Activated T-helper 2 cell treated with anti-CD3 and anti-CD28 coated beads, Interferon-gamma antibody, Interleukin-2, Interleukin-4, amounts not matched to agents 10 μg/mL and 5 μg/mL and 100 μg/mL, durations not matched to agents 14 hours and 24 hours and 36 hours (primary cell): ENCODE results near the gene COL18A1. TPM values are rescaled to one million over a fixed set of nuclear protein-coding genes. Genes with fewer than 3 reads are reported as not detected.

Source experiments
- DNase-seq: peaks from one replicate; pipeline ENCODE4 v3.0.0; 2021; ENCODE audit warnings: low spot score
- H3K27ac Mint-ChIP-seq: one replicate; pipeline ENCODE4 v1.8.0; 2021; ENCODE audit warnings: mixed read lengths
- H3K27me3 Mint-ChIP-seq: one replicate; pipeline ENCODE4 v1.8.0; 2021; ENCODE audit warnings: low read depth, mixed read lengths
- H3K36me3 Mint-ChIP-seq: one replicate; pipeline ENCODE4 v1.8.0; 2021; ENCODE audit warnings: low read depth, mixed read lengths
- H3K4me1 Mint-ChIP-seq: one replicate; pipeline ENCODE4 v1.8.0; 2021; ENCODE audit warnings: low read depth, mixed read lengths
- H3K4me3 Mint-ChIP-seq: one replicate; pipeline ENCODE4 v1.8.0; 2021; ENCODE audit warnings: low read depth, mild to moderate bottlenecking, moderate library complexity, mixed read lengths
- H3K9me3 Mint-ChIP-seq: one replicate; pipeline ENCODE4 v1.8.0; 2021; ENCODE audit warnings: mixed read lengths
- intact Hi-C: fragments of 100-400 bp; cut with micrococcal nuclease; formaldehyde crosslinking; loops from one replicate; pipeline ENCODE4 v1.15.1; 2023
- total RNA-seq: library from RNA; stranded (reverse); gene quantifications from 2 replicates; pipeline ENCODE4 v1.2.3, GENCODE V29; 2022

Gene COL18A1
- total RNA-seq, 1 donor from 2014 or later: 3.4 TPM

DNA sequence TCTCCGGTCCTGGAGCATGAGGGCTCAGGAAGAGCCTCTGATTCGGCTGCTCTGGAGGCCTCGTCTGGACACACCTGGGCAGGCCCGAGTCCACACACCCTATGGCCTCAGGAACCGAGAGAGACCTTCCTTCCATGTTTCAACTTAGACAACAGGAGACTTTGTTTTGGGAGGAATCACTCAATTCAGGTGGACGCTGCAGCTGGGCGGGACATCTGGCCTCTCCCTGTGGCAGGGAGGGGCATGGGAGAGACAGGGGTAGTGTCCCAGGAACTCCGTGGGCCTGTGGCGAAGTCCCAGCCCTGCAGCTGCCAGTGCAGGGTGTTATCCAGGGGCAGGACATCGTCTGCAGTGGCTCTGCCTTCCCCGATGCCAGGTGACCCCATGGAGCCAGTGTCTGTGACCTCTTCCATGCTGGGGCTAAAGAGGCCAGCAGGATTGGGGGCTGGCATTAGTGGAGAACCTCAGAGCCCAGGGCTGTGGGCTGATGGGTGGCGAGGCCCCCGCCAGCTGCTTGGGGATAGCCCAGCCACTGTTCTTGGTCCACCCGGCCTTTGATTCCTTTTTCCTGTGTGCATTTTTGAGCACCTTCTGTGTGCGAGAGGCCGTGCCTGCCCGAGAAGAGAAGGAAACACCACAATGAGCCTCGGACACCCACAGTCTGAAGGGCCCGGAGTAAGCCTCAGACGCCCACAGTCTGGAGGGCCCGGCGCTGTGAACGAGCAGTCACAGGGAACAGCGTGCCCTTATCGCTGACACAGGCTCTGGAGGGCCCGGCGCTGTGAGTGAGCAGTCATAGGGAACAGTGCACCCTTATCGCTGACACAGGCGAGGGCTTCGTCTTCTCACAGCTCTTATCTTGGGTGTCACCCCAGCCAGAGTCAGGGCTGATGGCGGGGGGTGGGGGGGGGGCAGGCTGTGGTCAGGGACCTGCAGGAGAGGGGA lies 6.2 kb downstream of the COL18A1 start:
- no peak overlapping the region for H3K4me3 Mint-ChIP-seq
- DNase-seq: no peak
- no peaks in the 10 kb centered on the region for H3K9me3 Mint-ChIP-seq
- H3K36me3 Mint-ChIP-seq: no peaks in the 10 kb centered on the region
- no peak overlapping the region for H3K27ac Mint-ChIP-seq
- intact Hi-C loops: no loop called here
- peaks cover 17% of the 10 kb centered on the region for H3K27me3 Mint-ChIP-seq
- no peaks in the 10 kb centered on the region for H3K4me1 Mint-ChIP-seq

DNA sequence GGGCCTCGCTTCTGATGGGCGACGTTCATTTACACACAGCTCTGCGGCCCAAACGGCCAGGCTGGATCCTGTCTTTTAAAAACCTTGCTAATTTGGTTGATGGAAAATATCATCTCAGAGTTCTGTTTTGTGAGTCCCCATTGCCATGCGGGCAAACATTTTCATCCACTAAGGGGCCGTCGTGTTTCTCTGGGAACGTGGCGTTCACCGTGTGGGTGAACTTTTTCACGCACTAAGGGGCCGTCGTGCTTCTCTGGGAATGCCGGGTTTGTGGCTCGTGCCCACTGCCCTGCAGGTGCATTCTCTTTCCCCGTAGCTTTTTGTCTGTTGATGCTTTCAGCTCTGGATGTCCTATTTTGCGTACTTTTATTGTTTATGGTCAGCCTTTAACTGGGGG lies 6.8 kb downstream of the COL18A1 start:
- no peaks in the 10 kb centered on the region for H3K4me1 Mint-ChIP-seq
- H3K27me3 Mint-ChIP-seq: peaks cover 11% of the 10 kb centered on the region
- no peak overlapping the region for H3K27ac Mint-ChIP-seq
- no peaks in the 10 kb centered on the region for H3K9me3 Mint-ChIP-seq
- DNase-seq: no peak
- no peaks in the 10 kb centered on the region for H3K36me3 Mint-ChIP-seq
- intact Hi-C loops: no loop called here
- H3K4me3 Mint-ChIP-seq: no peak overlapping the region

DNA sequence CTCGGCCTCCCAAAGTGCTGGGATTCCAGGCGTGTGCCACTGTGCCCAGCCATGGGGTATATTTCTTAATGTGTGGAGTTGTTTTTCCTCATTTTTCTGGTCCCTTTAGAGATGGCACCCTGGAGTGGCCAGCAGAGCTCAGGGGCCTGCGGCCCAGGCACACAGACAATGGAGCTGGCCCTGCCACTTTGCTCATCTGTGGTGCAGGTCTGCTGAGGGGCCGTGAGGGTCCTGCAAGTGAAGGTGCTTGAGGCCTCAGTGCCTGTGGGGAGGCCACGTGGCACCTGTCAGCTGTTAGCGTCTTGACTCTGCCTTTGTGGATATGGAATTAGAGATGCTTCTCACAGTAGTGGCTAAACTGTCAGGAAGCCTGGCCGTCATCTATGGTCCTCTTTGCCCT lies 7.5 kb downstream of the COL18A1 start:
- H3K4me3 Mint-ChIP-seq: no peak overlapping the region
- no peak overlapping the region for H3K27ac Mint-ChIP-seq
- H3K27me3 Mint-ChIP-seq: peaks cover 5% of the 10 kb centered on the region
- H3K4me1 Mint-ChIP-seq: no peaks in the 10 kb centered on the region
- no peak for DNase-seq
- no peaks in the 10 kb centered on the region for H3K9me3 Mint-ChIP-seq
- H3K36me3 Mint-ChIP-seq: no peaks in the 10 kb centered on the region
- intact Hi-C loops: no loop called here

DNA sequence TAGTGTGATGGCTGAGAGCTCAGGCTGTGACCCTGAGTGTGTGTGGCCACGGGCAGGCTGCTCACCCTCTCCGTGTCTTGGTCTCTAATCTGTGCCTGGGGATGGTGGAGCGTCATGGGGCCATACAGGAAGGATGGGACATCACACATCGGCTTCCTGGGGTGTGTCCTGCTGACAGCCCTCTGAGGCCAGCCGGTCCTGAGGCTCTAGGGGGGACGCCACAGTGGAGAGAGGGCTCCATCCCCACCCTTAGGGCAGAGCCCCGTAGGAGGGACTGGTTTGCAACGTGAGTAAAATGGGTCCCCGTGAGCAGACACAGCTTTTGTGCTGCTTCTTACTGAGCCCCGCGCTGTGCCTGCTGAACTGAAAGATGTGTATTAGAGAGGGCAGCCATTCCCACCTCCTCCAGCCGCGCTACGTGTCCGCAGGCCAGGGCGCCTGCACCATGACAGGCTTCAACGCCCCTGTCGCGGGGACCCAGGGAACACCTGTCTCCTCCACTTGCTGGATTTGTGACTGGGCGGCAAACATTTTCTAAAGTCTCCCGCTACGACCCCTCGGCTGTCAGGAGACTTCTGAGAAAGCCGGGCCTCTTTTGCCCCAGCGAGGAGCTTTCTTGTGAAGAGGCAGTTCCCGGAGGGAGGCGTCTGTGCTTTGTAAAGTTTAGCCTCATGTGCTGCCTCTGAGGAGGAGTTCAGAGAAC lies 8.1 kb downstream of the COL18A1 start:
- no peak overlapping the region for H3K27ac Mint-ChIP-seq
- no peaks in the 10 kb centered on the region for H3K4me1 Mint-ChIP-seq
- no peaks in the 10 kb centered on the region for H3K36me3 Mint-ChIP-seq
- no peaks in the 10 kb centered on the region for H3K9me3 Mint-ChIP-seq
- peaks cover 2% of the 10 kb centered on the region for H3K27me3 Mint-ChIP-seq
- intact Hi-C loops: no loop called here
- no peak overlapping the region for H3K4me3 Mint-ChIP-seq
- DNase-seq: no peak

DNA sequence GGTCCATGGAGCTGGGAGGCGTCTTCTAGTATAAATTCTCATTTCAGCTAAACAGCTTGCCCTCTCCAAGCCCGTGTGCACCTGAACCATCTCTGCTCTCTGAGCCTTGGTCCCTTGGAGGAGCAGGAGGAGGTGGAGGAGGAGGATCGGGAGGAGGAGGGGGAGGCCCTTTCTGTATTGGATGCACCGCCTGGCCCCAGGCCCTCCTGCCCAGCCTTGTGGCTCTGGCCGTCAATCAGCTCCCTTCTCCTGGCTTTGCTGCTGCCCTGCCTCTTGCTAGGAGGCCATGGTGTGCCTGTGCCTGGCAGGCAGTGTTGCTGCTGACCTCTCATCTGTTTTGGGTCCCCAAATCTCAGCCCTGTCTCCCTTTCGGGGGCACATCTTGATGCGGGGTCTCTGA lies 9.0 kb downstream of the COL18A1 start:
- no peaks in the 10 kb centered on the region for H3K27me3 Mint-ChIP-seq
- no peaks in the 10 kb centered on the region for H3K4me1 Mint-ChIP-seq
- no peaks in the 10 kb centered on the region for H3K36me3 Mint-ChIP-seq
- H3K9me3 Mint-ChIP-seq: no peaks in the 10 kb centered on the region
- intact Hi-C loops: no loop called here
- no peak overlapping the region for H3K4me3 Mint-ChIP-seq
- no peak overlapping the region for H3K27ac Mint-ChIP-seq
- DNase-seq: no peak

DNA sequence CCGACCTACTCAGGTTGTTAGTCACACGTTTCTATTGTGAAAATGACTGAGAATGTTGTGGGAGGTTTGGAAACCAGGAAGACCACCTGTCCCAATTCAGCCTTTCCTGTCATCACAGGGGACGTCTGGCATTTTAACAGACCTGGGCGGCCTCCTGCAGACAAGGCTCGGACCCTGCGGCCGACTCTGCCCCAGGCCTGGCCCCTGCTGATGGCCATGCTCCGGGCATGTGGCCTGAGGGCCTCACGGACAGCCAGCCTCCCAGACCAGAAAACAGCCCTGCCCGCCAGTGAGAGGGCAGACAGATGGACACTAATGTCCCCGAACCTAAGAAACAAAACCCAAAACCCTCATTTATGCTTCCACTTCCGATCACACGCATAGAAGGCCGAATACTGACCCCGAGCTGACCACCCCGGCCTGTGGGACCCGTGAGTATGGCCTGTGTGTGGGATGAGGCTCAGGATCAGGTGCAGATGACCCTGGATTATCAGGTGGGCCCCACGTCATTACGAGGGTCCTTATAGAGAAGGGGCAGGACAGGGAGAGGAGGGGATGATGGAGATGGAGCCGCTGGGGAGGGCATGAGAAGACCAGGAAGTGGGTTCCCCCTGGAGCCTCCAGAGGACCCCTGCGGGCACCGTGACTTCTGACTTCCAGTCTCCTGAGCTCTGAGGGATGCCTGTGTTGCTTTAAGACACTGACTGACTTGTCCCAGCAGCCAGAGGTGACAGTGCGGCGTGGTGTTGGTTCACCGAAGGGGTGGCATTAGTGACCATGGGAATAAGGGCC lies 9.6 kb downstream of the COL18A1 start:
- intact Hi-C loops: no loop called here
- no peaks in the 10 kb centered on the region for H3K27me3 Mint-ChIP-seq
- no peak for DNase-seq
- no peaks in the 10 kb centered on the region for H3K9me3 Mint-ChIP-seq
- no peak overlapping the region for H3K27ac Mint-ChIP-seq
- no peak overlapping the region for H3K4me3 Mint-ChIP-seq
- H3K4me1 Mint-ChIP-seq: no peaks in the 10 kb centered on the region
- no peaks in the 10 kb centered on the region for H3K36me3 Mint-ChIP-seq

DNA sequence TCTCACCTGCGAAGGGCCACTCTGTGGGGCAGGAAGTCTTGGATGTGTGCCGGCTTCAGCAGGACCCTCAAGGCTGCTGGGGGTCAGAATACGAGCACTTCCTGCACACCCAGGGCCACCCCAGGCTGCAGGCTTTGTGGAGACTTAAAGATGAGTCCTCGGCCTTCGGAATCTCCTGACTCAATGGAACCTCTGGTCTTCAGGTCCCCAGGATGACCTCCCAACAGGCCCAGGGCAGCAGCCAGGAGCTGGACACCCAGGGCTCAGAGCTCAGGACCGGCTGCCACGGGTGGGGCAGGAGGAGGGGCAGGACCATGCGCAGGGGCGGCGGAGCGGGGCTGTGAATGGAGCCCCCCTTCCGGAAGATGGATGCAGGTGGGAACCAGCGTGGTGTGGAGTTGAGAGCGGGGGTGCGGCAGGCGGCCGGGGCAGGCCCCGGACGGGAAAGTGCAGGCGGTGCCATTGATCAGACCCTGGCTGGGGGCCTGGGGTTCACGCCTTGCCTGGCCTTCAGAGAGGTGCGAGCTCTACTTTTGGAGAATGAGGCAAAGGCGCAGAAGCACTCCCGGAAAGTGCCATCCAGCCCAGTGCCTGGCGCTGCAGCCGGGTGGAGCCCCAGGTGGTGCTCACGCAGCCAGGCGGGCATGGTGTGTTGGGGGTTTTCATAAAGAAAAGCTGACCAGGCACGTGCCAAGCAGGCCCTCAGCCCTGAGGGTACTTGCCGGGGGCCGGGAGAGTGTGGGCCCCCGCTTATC lies 10.4 kb downstream of the COL18A1 start:
- Mint-ChIP-seq H3K36me3 (no peaks in the 10 kb centered on the region), H3K4me3 (no peak overlapping the region), H3K27ac (no peak overlapping the region), H3K27me3 (no peaks in the 10 kb centered on the region), H3K4me1 (no peaks in the 10 kb centered on the region), H3K9me3 (no peaks in the 10 kb centered on the region)
- intact Hi-C loops: no loop called here
- DNase-seq: no peak

DNA sequence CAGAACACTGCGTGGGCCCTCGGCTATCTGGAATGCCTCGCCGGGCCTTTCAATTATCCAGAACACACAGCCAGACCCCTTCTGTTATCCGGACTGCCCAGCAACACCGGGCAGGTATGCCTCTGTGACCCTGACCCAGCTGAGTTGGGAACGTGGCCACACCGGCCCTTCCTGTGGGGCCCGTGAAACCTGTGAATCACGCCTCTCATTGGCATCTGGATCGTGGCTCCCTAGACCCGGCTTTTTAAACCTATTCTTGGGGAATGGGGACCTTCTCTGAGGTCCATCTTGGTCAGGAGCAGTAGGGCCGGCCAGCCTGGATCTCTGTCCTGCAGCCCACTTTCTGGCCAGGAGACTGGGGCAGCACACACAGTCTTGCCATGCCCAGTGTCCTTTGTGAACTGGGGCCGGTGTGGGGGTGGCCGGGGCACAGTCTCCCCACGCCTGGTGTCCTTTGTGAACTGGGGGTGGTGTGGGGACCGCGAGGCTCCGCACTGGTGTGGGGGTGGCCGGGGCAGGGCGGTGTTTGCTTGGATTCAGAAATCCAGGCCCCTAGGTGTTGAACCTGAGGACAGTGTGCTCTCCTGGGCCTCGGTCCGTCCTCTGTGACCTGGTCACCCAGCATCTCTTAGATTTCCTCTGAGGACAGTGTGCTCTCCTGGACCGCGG lies 11.1 kb downstream of the COL18A1 start:
- intact Hi-C loops: no loop called here
- no peaks in the 10 kb centered on the region for H3K4me1 Mint-ChIP-seq
- DNase-seq: no peak
- H3K36me3 Mint-ChIP-seq: no peaks in the 10 kb centered on the region
- no peak overlapping the region for H3K4me3 Mint-ChIP-seq
- H3K9me3 Mint-ChIP-seq: no peaks in the 10 kb centered on the region
- H3K27ac Mint-ChIP-seq: no peak overlapping the region
- no peaks in the 10 kb centered on the region for H3K27me3 Mint-ChIP-seq

DNA sequence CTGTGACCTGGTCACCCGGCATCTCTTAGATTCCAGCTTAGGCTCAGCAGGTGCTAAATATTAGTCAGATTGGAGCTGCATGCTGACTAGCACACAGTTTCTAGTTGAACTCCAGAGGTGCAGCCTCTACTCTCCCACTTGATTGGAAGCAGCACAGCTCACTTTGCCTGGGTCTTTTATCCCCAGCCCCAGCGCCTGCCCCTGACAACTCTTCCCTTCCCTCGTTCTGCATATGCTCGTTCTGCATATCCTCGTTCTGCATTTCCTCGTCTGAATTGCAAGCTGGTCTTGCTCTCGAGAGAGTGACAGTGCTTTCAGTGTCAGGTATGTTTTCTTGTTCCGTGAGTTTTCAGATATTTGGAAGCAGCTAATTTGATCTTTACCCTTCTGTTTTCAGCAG lies 11.7 kb downstream of the COL18A1 start:
- Mint-ChIP-seq H3K4me3 (no peak overlapping the region), H3K27ac (no peak overlapping the region)

DNA sequence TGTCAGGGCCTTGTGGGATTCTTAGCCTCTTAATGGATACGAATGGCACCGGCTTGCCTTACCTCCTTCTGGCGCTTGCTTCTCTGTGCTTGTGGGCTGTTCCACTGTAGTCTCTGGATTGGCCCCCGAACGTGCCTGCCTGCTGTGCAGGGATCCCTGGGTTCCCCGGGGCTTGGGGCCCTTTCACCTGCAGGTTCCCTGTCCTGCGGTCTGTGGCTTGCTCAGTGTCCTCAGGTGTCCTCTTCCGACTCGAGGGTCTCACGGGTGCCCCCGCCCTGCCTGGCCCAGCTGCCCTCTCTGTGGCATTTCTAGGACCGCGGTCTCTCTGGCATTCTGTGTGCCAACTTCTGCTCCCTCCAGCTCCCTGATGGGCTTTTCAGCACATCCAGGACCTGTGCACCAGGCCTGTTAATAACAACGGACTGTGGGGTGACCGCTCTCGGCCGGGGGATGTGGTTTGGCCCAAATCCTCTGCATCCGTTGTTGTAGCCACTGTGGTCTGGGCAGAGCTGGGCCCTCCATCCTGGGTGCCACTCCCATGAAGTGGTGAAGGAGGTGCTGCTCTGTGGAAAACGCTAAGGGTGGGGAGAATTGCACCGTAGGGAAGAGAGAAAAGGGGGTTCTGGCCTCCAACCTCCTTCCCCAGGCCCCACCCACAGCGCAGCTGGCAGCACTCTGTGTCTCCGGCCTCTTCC lies 12.4 kb downstream of the COL18A1 start:
- DNase-seq: no peak
- Mint-ChIP-seq H3K36me3 (no peaks in the 10 kb centered on the region), H3K9me3 (no peaks in the 10 kb centered on the region), H3K27me3 (no peaks in the 10 kb centered on the region), H3K4me3 (no peak overlapping the region), H3K4me1 (no peaks in the 10 kb centered on the region), H3K27ac (no peak overlapping the region)
- intact Hi-C loops: no loop called here

More for the DNA sequence above, 11.7 kb downstream of the COL18A1 start:
- Mint-ChIP-seq H3K9me3 (no peaks in the 10 kb centered on the region), H3K27me3 (no peaks in the 10 kb centered on the region), H3K4me1 (no peaks in the 10 kb centered on the region), H3K36me3 (no peaks in the 10 kb centered on the region)
- no peak for DNase-seq
- intact Hi-C loops: no loop called here

DNA sequence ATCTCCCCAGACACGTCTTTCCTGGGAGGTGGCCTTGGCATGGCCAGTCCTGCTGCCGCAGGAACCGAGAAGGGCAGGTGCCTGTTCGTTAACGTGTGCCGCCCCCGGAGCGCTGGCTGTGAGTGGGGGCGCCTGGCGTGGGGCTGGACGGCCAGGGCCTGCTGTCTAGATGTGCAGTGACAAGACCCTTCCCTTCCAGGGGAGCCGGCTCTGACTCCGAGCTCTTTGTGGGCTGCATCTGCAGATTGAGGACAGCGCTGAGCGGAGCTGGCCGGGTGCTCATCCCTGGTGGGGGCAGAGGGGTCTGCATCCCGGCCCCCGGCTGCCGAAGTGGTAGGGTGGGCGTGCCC lies 13.0 kb downstream of the COL18A1 start:
- no peak overlapping the region for H3K4me3 Mint-ChIP-seq
- no peak overlapping the region for H3K27ac Mint-ChIP-seq
- no peak for DNase-seq
- H3K36me3 Mint-ChIP-seq: no peaks in the 10 kb centered on the region
- H3K4me1 Mint-ChIP-seq: no peaks in the 10 kb centered on the region
- H3K9me3 Mint-ChIP-seq: no peaks in the 10 kb centered on the region
- intact Hi-C loops: no loop called here
- H3K27me3 Mint-ChIP-seq: no peaks in the 10 kb centered on the region
